Dendritic cell treated with granulocyte-macrophage colony-stimulating factor and Interleukin-4, amounts not matched to agents 40 ng/mL and 50 ng/mL, for 4 days (primary cell): ENCODE results near the gene IRF6.

Source experiments
- H3K27ac Mint-ChIP-seq: one replicate; pipeline ENCODE4 v1.8.0; 2022; ENCODE audit warnings: mild to moderate bottlenecking, mixed read lengths
- H3K27me3 Mint-ChIP-seq: one replicate; pipeline ENCODE4 v1.8.0; 2022; ENCODE audit warnings: mild to moderate bottlenecking, mixed read lengths
- H3K36me3 Mint-ChIP-seq: one replicate; pipeline ENCODE4 v1.8.0; 2022; ENCODE audit warnings: low read depth, mixed read lengths
- H3K4me1 Mint-ChIP-seq: one replicate; pipeline ENCODE4 v1.8.0; 2022; ENCODE audit warnings: low read depth, mixed read lengths
- H3K4me3 Mint-ChIP-seq: one replicate; pipeline ENCODE4 v1.8.0; 2022; ENCODE audit warnings: mild to moderate bottlenecking, moderate library complexity, mixed read lengths
- H3K9me3 Mint-ChIP-seq: one replicate; pipeline ENCODE4 v1.8.0; 2022; ENCODE audit warnings: mixed read lengths
- intact Hi-C: fragments of 100-400 bp; cut with micrococcal nuclease; formaldehyde crosslinking; loops from one replicate; pipeline ENCODE4 v1.15.0; 2022

The IRF6 gene

DNA sequence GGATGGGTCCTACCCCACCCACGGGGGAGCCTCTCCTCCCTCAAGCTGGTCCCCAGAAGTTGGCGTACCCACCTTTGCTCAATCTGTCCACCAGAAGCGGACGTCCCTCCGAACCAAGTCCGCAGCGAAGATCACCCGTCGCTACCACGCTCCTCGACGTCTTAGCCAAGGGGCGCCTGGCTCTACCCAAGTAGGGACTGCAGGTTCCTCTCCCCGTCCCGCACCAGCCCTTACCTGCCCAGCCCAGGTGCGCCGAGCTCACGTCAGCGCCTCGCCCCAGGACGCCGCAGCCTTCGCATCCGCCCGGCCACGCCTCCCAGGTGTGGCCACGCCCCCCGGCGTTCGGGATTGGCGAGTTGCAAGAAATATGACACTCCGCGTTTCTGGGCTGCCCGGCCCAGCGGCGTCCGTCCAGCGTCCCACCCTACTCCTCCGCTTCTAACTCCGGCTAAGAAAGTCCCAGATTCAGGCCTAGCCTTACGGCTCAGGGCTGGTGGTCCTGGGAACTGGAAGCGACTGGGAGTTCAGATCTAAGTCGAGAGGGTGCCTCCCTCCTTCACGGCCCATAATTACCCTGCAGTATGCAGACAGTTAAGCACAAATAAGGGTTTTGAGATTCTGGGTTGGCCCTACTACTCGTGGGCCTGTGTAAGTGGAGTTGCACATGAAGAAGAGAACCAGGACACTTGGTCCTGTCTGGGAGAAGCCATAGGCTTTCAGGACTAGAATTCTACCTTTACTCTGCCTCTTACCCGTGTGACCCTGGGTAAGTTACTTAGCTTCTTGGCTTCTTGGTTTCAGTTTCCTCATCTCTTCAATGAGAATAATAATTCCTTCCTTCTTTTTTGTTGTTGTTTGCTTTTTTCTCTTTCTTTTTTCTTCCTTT is at the start of gene IRF6:
TSS of gene IRF6 (minus strand) at position 268 of the 886 bp plus-strand sequence. CDS start 4,729 bp downstream, outside the sequence.
- H3K4me1 Mint-ChIP-seq, result peaks cover 21% of the 10 kb centered on the region
- H3K27me3 Mint-ChIP-seq, result peaks cover 37% of the 10 kb centered on the region
- no peaks in the 10 kb centered on the region for H3K36me3 Mint-ChIP-seq
- peak within 1 kb of the TSS; percentile 72 for H3K27ac Mint-ChIP-seq
- H3K9me3 Mint-ChIP-seq, result no peaks in the 10 kb centered on the region
- intact Hi-C loops, result no loop called here
- H3K4me3 Mint-ChIP-seq, result peak within 1 kb of the TSS; percentile 73

DNA sequence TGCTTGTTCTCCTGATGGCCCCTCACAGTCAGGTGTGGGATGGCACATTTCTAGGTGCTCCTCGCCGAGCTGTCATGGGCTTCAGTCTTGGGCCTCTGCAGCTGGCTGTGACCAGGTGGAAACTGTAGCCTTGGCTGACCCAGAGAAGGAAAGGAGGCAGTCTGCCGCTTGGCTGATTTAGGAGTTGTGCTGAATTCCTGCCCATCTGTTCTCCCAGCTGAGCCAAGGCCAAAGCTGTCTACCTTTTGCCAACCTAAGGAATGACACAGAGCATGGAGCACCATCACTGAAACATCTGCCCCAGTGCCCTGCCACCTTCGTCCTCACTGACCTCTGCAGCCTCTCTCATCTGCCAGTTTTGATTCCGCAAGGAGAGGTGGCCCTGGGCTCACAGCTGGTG is 49.7 kb upstream of the IRF6 start:
- no peak overlapping the region for H3K4me3 Mint-ChIP-seq
- intact Hi-C loops, result no loop called here
- peaks cover 36% of the 10 kb centered on the region for H3K36me3 Mint-ChIP-seq
- no peaks in the 10 kb centered on the region for H3K27me3 Mint-ChIP-seq
- H3K9me3 Mint-ChIP-seq, result no peaks in the 10 kb centered on the region
- peaks cover 13% of the 10 kb centered on the region for H3K4me1 Mint-ChIP-seq
- H3K27ac Mint-ChIP-seq, result no peak overlapping the region

DNA sequence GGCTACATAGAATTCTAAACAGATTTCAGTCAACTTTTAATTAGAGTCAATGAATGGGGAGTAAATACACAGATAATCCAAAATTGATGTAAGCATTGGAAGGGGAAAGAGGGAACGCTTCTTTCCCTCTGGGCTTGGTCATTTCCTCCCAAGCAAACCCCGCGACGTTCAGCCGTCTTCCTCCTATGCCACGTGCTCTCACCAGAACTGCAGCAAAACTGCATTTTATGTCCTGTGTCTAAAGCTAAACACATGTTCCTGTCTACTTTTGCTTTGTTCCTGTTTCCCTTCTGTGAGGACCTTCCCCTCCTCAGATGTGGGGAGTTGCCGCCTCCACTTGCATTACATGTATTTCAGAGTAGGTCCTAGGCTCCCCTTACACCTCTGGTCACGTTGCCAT is 49.1 kb upstream of the IRF6 start:
- peaks cover 42% of the 10 kb centered on the region for H3K36me3 Mint-ChIP-seq
- intact Hi-C loops, result no loop called here
- H3K9me3 Mint-ChIP-seq, result no peaks in the 10 kb centered on the region
- peaks cover 13% of the 10 kb centered on the region for H3K4me1 Mint-ChIP-seq
- H3K4me3 Mint-ChIP-seq, result no peak overlapping the region
- no peaks in the 10 kb centered on the region for H3K27me3 Mint-ChIP-seq
- no peak overlapping the region for H3K27ac Mint-ChIP-seq

DNA sequence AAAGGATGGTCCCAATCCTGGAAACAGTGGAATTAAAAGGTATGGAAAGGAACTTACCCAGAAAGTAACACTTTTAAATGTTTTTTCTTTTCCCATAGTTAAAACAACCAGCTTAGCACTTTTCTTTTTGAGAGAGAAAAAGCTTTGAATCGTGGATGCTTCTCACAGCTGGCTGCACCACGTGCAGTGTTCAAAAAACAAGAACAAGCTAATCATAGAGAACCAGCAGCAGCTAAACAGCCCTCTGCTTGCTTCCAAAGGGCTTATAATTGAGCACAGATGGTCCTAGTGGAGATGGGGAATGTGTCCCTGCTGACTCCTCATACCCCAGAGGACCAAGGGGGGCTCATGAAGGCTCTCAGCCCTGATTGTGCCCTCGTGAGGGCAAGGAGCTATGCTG is 48.3 kb upstream of the IRF6 start:
- Mint-ChIP-seq H3K27ac (no peak overlapping the region), H3K4me1 (peaks cover 13% of the 10 kb centered on the region), H3K36me3 (peaks cover 50% of the 10 kb centered on the region), H3K4me3 (no peak overlapping the region), H3K9me3 (no peaks in the 10 kb centered on the region), H3K27me3 (no peaks in the 10 kb centered on the region)
- intact Hi-C loops, result no loop called here

DNA sequence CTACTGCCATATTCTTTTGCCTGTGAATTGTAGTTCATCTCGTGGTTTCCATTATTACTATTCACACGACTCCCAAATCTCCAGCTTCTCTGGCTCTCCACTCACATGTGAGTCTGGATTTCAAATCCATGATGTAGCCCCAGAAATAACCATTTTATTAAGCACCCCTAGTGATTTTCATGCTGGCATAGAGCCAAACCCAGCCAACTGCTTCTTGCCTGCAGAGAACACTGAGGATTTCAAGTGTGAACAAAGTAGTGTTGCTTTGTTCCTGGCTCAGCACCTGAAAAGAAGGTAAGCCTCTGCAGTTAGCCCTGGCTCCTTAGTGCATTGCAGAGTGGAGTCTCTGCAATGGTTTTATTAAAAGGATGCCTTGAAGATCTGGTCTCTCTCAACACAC is 47.7 kb upstream of the IRF6 start:
- Mint-ChIP-seq H3K36me3 (peaks cover 55% of the 10 kb centered on the region), H3K27ac (no peak overlapping the region), H3K9me3 (no peaks in the 10 kb centered on the region), H3K27me3 (no peaks in the 10 kb centered on the region), H3K4me3 (no peak overlapping the region), H3K4me1 (peaks cover 13% of the 10 kb centered on the region)
- intact Hi-C loops, result no loop called here

DNA sequence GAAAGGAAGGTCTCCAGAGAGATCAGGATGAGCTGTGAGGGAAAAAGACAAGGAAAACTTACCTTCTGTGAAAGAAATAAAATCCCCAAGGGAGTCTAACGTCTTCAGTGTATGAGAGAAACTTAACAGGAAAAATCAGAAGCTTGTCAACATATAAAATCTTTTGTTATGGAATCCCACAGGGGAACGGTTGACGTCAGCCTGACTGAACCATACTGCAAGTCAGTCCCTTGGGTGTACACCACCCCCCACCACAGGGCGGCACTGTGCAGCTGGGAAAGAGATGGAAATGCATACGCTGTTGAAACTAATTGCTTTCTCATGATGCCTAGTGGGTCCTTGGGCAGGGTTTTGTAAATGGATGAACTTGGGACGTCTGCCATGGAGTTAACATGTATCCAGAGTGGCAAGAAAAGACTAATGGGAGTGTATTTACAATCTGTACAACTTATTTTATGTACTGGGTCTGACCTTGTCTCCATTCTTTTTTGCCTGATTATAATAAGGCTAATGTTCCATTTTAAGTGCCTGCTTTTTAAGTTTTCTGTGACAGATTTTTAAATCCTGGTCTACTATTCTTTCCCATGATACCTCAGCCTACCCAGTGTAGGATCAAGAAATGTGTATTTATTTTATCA is 44.5 kb upstream of the IRF6 start:
- H3K9me3 Mint-ChIP-seq, result no peaks in the 10 kb centered on the region
- H3K27me3 Mint-ChIP-seq, result no peaks in the 10 kb centered on the region
- peaks cover 13% of the 10 kb centered on the region for H3K4me1 Mint-ChIP-seq
- H3K27ac Mint-ChIP-seq, result no peak overlapping the region
- H3K4me3 Mint-ChIP-seq, result no peak overlapping the region
- intact Hi-C loops, result no loop called here
- peaks cover 87% of the 10 kb centered on the region for H3K36me3 Mint-ChIP-seq

DNA sequence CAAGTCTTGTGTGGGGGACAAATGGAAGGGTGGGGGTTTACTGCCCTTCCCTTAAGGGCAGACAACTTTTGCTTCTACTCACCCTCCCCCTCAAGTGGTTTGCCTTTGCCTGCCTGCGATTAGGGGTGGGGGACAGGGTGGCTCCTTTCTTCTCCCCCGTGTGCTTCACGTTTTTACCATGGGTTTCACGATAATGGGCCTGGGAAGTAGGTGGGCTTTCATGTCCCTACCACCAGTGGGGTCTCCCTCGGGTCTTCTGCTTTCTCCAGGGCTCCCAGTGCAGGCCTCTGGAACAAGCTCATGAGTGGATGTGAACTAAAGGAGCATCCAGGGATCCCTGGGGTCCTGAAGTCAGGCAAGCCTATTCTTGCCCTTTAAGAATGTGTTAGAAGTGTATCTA is 43.4 kb upstream of the IRF6 start:
- Mint-ChIP-seq H3K27ac (no peak overlapping the region), H3K4me3 (no peak overlapping the region), H3K9me3 (no peaks in the 10 kb centered on the region), H3K27me3 (no peaks in the 10 kb centered on the region), H3K4me1 (peaks cover 3% of the 10 kb centered on the region), H3K36me3 (peaks cover 85% of the 10 kb centered on the region)
- intact Hi-C loops, result no loop called here

DNA sequence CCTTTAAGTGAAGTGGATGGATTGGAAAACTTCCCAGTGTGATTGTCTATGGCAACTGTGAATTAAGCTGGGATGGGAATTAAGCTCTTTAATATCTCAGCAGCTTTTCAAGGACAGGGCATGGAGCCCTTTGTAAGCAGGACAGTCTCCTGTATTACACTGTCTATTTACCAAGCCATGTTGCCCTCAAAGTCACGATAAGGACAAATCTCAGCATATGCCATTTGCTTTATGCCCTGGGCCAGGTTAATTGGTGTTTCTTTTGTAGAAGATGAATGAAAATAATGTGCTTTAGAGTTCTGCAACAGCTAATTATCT is 39.4 kb upstream of the IRF6 start:
- Mint-ChIP-seq H3K9me3 (no peaks in the 10 kb centered on the region), H3K4me3 (no peak overlapping the region), H3K27ac (no peak overlapping the region), H3K36me3 (peaks cover 89% of the 10 kb centered on the region), H3K4me1 (no peaks in the 10 kb centered on the region), H3K27me3 (no peaks in the 10 kb centered on the region)
- intact Hi-C loops, result no loop called here

DNA sequence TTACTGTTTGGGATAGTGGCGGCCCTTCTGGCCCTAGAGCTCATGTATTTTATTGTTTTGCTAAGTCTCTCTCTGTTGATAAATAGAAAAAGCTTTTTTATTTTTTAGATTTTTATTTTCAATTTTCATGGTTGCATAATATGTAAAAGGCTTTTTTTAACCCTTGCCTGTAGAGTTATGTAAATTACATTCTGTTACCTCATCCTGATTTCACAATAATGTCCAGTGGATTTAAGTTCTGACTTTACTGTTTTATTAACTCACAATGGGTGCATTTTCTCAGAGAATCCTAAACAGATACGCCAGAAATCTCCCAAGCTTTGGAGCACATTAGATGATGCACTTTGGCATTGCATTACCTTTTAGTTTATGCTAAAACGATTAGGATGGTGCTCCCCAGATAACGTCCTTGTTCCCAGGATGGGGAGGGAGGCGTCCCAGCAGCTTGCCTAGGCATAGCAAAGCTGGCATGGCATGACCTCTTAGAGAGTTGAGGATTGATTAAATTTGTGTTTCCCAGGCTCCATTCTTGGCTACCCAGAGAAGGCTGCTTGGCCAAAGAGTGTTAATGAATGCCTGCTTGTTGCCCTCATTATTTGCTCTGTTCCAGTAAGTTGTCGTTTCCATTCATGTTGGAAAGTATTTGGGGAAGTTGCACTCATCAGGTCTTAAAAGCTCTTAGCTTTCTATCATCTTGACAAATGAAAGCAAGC is 38.9 kb upstream of the IRF6 start:
- Mint-ChIP-seq H3K27me3 (no peaks in the 10 kb centered on the region), H3K36me3 (peaks cover 89% of the 10 kb centered on the region), H3K4me3 (no peak overlapping the region), H3K4me1 (no peaks in the 10 kb centered on the region), H3K9me3 (no peaks in the 10 kb centered on the region), H3K27ac (no peak overlapping the region)
- intact Hi-C loops, result no loop called here

DNA sequence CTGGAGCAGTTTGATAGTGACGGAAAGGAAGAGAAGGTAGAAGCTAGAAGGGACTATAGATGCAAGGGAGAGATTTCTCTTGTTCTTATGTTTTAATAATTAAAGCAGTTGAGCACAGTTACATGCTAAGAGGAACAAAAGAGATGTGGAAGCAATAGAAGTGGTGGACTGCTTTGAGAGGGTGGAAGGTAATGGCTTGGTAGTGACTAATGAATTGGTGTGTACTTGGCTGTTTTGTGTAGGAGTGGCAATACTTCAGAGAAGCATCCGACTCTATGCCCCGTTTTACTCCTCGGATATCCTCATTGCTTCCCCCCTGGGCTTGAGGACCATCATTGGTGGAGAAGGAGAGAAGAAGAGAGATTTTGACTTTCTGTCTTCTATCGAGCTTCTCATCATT is 34.7 kb upstream of the IRF6 start:
- intact Hi-C loops, result no loop called here
- Mint-ChIP-seq H3K36me3 (peaks cover 89% of the 10 kb centered on the region), H3K4me3 (no peak overlapping the region), H3K9me3 (no peaks in the 10 kb centered on the region), H3K4me1 (no peaks in the 10 kb centered on the region), H3K27ac (no peak overlapping the region), H3K27me3 (no peaks in the 10 kb centered on the region)

DNA sequence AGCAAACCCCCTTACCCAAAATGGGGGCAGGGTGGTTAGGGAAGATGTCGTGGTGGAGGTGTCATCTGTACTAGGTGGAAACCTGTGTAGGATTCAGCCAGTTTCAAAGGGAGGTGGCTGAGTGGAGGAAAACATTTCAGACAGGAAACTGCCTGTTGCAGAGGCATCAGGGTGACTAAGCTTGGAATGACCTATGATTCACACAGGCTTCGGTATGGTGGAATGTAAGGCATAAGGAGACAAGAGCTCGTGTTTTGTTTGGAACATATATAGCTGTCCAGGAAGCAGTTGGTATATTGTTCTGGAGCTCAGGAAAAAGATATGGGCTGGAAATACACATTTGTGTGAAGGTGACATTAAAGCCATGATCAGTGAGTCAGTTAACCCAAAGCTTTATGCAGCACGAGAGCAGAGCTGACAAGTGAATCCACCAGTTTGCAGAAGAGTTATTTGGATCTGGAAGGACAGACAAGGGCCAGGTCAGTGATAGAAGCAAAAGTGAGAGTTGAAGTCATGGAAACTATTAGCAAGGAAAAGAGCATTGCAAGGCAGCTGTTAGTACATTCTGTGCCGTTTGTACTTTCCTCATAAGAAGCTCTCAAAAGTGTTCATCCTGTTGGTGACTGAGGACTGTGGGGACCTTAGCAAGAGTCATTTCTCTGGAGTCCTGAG is 34.1 kb upstream of the IRF6 start:
- intact Hi-C loops, result no loop called here
- no peaks in the 10 kb centered on the region for H3K4me1 Mint-ChIP-seq
- H3K27ac Mint-ChIP-seq, result no peak overlapping the region
- no peaks in the 10 kb centered on the region for H3K9me3 Mint-ChIP-seq
- no peaks in the 10 kb centered on the region for H3K27me3 Mint-ChIP-seq
- no peak overlapping the region for H3K4me3 Mint-ChIP-seq
- peaks cover 92% of the 10 kb centered on the region for H3K36me3 Mint-ChIP-seq

DNA sequence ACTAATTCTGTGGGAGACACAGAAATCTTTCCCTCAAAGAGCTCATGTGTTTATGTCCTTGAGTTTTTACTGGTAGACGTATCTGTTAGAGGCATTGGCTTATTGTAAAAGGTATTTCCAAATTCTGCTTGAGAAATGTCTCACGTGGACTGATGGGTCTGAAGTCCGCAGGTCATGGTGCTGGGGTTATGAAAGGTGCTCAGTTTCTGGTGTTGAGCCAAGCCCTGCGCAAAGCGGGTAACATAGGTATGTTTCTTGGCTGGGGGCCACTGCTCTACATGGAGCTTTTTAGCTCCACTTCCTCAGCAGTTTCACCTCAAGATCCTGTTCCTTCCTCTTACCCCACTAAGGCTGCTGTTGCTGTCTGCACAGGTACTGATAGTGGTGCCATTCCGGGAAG is 32.6 kb upstream of the IRF6 start:
- no peak overlapping the region for H3K27ac Mint-ChIP-seq
- intact Hi-C loops, result no loop called here
- no peaks in the 10 kb centered on the region for H3K27me3 Mint-ChIP-seq
- no peaks in the 10 kb centered on the region for H3K9me3 Mint-ChIP-seq
- no peak overlapping the region for H3K4me3 Mint-ChIP-seq
- H3K4me1 Mint-ChIP-seq, result no peaks in the 10 kb centered on the region
- H3K36me3 Mint-ChIP-seq, result peaks cover 100% of the 10 kb centered on the region

DNA sequence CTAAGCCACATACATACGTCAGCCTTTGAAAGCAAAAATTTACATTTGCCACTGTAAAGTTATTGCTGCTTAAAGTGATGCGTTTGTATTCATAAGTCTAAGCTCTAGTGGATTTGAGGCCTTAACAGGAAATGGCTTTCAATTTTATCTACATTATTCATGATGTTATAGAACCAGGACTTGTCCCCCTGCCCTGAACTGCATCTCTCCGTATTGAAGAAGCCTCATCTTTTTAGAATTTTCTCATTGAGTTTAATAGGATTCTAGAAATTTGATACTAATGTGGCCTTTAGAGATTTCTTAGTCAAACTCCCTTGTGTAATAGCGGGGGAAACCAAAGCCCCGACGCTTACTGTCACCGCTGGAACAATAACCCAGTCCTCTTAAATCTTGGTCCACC is 31.7 kb upstream of the IRF6 start:
- Mint-ChIP-seq H3K27me3 (no peaks in the 10 kb centered on the region), H3K4me1 (no peaks in the 10 kb centered on the region), H3K9me3 (no peaks in the 10 kb centered on the region), H3K36me3 (peaks cover 100% of the 10 kb centered on the region), H3K4me3 (no peak overlapping the region), H3K27ac (no peak overlapping the region)
- intact Hi-C loops, result no loop called here

DNA sequence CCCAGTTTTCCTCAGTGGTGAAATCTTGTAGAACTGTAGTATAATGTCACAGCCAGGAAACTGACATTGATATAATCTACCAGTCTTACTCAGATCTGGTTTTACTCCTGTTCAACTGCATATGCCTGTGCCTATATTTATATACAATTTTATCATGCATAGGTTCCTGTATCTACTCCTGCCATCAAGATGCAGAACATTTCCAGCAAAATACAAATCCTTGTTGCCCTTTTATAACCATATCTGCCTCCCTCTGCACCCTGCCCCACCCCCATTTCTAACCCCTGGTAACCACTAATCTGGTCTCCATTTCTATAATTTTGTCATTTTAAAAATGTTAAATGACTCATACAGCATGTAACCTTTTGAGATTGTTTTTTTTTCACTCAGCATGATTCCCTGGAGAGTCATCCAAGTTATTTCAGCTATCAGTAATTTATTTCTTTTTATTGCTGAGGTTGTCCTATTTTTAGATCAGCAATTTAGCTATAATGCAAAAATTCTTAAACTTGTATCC is 29.9 kb upstream of the IRF6 start:
- Mint-ChIP-seq H3K4me3 (no peak overlapping the region), H3K36me3 (peaks cover 100% of the 10 kb centered on the region)
- intact Hi-C loops, result no loop called here

More for the DNA sequence above, 29.9 kb upstream of the IRF6 start:
- Mint-ChIP-seq H3K4me1 (peaks cover 3% of the 10 kb centered on the region), H3K27me3 (no peaks in the 10 kb centered on the region), H3K27ac (no peak overlapping the region), H3K9me3 (no peaks in the 10 kb centered on the region)
